WI38 (cell line): Measurements from ENCODE around the gene RANBP17.
A peak's percentile ranks its signal among the peaks of the same experiment; 100 is the strongest.

ENCODE experiments used
- H3K4me3 ChIP-seq: 2 replicates; pipeline ENCODE4 v1.5.1; 2011; ENCODE audit warnings: low read depth, mild to moderate bottlenecking, control low read depth, low read length
- TF ChIP-seq, protein P1 (sequence below): IDR thresholded peaks from 2 replicates; pipeline ENCODE4 v1.5.1; 2012; ENCODE audit warnings: low read depth, mild to moderate bottlenecking, control low read depth, low read length

The RANBP17 gene

DNA sequence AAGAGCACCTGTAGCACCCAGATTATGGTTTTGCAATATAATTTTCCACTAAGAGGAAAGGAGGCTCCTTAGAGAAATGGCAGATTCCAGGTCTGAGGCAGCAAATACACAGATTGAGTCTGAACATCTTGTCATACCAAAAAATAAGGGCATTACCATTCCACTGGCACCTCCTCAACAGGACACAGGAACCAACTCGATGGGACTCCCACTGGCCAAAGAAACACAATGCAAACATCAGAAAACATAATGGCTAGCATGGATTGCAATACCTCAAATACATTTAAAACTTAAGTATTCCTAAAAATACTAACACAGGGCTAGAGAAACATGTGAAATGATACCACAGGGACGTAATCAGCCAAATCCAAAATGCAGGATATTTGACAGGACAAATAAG is 12.4 kb upstream of the RANBP17 start:
- H3K4me3 ChIP-seq, result no peak overlapping the region
- TF ChIP-seq, protein P1, sequence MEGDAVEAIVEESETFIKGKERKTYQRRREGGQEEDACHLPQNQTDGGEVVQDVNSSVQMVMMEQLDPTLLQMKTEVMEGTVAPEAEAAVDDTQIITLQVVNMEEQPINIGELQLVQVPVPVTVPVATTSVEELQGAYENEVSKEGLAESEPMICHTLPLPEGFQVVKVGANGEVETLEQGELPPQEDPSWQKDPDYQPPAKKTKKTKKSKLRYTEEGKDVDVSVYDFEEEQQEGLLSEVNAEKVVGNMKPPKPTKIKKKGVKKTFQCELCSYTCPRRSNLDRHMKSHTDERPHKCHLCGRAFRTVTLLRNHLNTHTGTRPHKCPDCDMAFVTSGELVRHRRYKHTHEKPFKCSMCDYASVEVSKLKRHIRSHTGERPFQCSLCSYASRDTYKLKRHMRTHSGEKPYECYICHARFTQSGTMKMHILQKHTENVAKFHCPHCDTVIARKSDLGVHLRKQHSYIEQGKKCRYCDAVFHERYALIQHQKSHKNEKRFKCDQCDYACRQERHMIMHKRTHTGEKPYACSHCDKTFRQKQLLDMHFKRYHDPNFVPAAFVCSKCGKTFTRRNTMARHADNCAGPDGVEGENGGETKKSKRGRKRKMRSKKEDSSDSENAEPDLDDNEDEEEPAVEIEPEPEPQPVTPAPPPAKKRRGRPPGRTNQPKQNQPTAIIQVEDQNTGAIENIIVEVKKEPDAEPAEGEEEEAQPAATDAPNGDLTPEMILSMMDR, result no peak

DNA sequence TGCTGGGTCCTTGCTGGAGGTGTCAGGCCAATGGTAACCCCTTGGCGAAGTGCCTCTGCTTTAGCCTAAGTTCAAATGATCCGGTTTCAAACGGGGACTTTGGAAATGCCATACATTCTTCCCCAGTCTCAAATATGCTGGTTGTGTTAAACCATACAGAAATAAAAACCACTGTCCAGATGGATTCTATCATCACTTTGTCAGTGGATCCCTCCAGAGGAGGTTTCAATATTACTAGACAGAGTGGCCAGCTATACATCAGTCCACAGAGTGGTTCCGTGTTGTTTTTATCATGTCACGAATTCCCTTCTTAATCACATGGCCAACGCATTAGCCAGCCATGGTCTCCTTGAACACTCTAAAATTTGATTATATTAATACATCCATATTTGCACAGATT is 7.3 kb upstream of the RANBP17 start:
- TF ChIP-seq, protein P1, result no peak
- no peak overlapping the region for H3K4me3 ChIP-seq

DNA sequence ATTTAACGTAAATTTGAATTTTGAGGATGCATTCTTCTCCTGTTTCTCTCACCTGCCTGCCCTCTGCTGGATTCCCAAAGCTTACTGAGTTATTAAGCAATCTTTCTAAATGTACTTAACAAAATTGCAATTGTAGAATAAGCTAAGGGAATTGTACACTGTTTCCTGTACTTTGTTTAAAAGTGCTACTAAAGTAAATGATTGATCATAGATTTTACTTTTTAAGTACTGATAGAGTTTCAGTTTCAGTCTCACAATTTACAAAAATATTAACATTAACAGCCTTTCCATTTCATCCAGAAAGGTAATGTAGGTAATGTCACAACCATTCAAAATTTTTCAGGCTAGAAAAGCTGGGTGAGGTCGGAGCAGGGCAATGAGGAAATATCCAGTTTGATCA is 4.8 kb upstream of the RANBP17 start:
- TF ChIP-seq, protein P1, result no peak
- H3K4me3 ChIP-seq, result no peak overlapping the region

DNA sequence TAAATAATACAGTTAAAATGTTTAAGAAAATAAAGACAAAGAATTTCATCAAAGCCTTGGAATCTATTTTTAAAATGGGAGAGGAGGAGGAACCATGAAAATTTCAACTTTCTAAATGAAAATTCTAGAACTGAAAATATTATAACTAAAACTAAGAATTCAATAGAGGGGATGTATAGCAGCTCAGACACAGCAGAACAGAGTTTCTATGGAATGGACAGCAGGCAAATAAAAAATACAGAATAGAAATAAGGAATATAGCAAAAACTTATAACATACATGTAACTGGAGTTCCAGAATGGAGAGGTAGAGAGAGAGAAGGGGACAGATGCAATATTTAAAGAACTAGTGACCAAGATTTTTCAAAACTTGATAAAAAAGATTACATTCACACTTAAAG is 1.4 kb upstream of the RANBP17 start:
- TF ChIP-seq, protein P1, result no peak
- no peak overlapping the region for H3K4me3 ChIP-seq

DNA sequence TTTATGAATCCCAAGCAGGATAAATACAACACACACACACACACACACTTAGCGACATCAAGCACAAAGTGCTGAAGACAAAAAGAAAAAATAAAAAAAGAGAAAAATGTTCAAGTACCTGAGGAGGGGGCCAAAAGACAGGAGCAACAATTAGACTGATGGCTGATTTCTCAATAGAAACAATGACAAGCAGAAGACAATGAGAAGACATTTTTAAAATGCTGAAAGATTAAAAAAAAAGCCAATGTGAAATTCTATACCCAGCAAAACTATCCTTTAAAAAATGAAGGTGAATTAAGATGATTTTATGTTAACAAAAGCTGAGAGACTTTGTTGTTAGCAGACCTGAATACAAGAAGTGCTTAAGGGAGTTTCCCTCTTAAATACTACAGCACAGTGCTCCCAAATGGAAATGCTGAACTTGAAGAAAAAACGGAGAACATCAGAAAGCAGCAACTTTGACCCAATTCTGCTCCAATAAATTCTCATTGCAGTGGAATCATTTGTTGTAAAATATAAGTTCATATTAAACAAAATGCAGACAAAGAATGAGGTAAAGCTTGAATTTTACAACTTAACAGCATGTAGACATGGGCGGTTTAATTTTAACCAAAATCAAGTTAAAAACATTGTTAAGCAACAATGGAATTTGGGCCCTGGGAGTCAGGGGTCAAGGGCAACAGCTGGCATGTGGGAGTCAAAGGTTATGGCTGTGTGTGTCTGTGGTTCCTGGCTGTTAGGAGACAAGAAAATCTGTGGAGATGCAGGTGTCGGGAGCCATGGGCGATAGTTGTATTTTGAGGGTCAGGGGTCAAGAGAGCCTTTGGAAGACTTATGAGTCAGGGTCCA is 776 bp upstream of the RANBP17 start:
- TF ChIP-seq, protein P1, result no peak
- H3K4me3 ChIP-seq, result no peak overlapping the region

DNA sequence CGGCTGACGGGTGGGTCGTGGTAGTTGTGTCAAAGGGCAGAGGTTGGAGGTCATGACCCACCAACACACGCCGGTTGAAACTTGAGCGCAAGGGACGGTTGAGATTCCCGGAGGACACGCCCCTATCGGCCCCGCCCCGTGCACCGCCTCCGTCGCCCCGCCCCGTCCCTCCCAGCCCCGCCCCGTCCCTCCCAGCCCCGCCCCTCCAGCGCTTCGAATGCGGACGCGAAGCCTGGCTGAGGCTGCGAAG is 226 bp upstream of the RANBP17 start:
- TF ChIP-seq, protein P1, result no peak
- peak overlapping the region; percentile 85 for H3K4me3 ChIP-seq

DNA sequence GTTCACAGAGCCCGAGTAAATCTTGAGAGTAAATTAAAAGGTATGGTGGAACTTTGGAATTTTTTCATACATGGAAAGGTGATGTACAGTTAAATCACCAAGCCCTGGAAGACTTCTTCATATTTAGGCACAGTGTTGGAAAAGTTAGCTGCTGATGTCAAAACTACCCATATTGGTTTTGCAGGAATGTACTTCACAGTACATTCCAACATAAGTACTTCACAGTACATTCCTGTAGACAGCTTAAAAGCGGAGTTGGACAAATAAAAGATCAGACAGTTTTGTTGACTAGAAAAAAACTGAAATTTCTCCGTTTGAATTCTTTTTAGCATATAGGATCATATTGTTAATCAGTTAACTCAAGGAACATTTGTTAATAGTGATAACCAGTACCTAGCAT is 1.8 kb downstream of the RANBP17 start:
- TF ChIP-seq, protein P1, result no peak
- H3K4me3 ChIP-seq, result peak overlapping the region; percentile 85
